GM12874 (cell line): ENCODE measurements around the gene CAPZA2.

ENCODE experiments used
- CTCF ChIP-seq: IDR thresholded peaks from 2 replicates; pipeline ENCODE4 v1.5.1; 2011; ENCODE audit warnings: low read depth, mild to moderate bottlenecking, control low read depth, low read length, moderate library complexity; ENCODE audit not compliant: insufficient read depth

The CAPZA2 gene

DNA sequence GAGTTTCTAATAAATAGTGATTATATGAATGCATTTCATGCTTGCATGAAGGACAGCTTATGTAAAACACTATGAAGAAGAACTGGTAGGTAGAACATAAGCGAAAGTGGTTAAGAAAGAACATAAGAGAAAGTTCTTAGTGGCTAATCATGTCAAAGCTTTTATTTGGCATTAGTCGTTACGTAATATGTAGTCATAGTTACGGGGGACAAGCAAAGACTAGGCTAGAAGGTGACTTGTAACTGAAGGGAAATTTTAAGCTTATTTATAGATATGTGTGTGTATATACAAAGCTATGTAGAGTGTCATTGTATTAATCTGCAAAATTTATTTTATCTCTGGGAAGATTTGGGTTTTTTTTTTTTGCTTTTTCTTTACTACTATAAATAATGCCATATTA, 36.9 kb downstream of the CAPZA2 start:
- no peak for TF ChIP-seq CTCF

- TF ChIP-seq CTCF = no peak
Observed at GRCh38 chr7:116901143-116901542, 38.8 kb downstream of the CAPZA2 start.

DNA sequence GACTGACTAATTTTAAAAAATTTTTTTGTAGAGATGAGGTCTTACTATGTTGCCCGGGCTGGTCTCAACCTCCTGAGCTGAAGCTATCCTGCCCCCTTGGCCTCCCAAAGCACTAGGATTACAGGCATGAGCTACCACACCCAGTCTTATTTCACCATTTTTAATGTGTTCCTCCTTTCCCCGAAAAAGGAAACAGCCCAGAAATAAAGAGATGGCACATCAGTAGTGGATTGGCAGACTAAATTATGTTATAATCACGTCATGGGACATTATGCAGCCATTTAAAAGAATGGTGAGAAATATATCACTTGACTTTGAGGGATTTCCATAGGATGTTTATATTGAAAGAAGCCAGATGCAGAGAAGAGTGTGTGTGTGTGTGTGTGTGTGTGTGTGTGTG, 40.5 kb downstream of the CAPZA2 start:
- TF ChIP-seq CTCF = no peak

GRCh38 chr7:116906391-116906790, 44.0 kb downstream of the CAPZA2 start:
- TF ChIP-seq CTCF = no peak

DNA sequence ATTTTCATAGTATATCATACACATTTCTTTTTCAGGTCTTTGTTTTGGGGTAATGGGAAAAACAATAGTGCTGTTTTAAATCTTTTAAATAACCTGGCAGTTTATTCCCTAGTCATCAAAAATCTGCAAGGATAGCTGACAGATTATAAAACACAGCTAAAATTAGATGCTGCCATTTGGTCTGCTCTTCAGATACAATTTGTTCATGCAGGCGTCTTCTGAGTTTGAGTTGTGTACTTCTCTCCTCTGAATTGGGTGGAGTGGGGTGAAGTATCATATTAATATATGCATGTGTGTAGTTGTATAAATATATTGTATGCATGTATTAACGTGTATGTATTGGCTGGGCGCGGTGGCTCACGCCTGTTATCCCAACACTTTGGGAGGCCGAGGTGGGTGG, 48.0 kb downstream of the CAPZA2 start:
- no peak for TF ChIP-seq CTCF

DNA sequence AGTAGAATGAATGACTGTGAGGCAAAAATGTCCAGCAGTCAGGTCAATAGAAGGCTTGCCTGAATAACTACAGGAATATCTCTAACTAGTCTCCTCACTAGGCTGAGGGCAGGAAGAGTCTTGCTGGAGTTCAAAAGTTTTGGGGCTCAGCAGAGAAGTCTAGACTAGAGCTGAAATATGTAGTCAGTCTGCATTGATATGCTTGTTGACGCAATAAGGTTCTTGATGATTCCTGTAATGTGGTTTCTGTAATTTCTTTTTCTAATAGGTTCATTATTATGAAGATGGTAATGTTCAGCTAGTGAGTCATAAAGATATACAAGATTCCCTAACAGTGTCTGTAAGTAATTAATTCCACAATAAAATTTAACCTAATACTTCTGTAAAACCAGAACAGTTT, 49.4 kb downstream of the CAPZA2 start:
- TF ChIP-seq CTCF = no peak

DNA sequence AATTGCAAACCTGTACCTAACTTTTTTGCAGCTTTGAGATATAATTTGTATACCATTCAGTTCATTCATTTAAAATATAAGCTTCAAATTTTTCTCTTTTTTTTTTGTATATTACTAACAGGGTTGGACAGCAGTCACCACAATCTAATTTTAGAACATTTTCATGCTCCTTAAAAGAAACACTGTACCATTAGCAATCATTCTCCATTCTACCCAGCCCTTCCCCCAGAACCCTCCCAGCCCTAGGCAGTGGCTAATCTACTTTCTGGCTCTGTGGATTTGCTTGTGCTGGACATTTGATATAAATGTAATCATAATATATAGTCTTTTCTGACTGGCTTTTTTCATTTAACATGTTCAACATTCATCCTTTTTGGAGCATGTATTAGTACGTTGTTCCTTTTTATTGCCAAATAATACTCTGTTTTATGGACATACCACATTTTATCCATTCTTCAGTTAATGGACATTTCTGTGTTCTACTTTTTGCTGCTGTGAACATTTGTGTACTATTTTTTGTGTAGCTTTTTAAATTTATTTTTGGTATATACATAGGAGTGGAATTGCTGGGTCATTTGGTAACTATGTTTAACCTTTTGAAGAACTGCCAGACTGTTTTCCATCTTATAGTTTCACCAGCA, 50.0 kb downstream of the CAPZA2 start:
- TF ChIP-seq CTCF = no peak
